Stimulated activated naive CD8-positive, alpha-beta T cell treated with anti-CD3 and anti-CD28 coated beads, Interleukin-15, Interleukin-2, amounts not matched to agents 100 ng/mL and 50 ng/mL, for 24 hours (primary cell): Measurements from ENCODE around the gene RBM44.
A peak's percentile ranks its signal among the peaks of the same experiment; 100 is the strongest.
"Not testable (repeated sequence)": the region's sequence is repeated elsewhere in the genome, so short reads cannot be mapped to it uniquely, and the experiment has no call there.

Experiments
- H3K27ac Mint-ChIP-seq: one replicate; pipeline ENCODE4 v1.8.0; 2021; ENCODE audit warnings: mild to moderate bottlenecking, mixed read lengths
- H3K27me3 Mint-ChIP-seq: one replicate; pipeline ENCODE4 v1.8.0; 2021; ENCODE audit warnings: mixed read lengths
- H3K36me3 Mint-ChIP-seq: one replicate; pipeline ENCODE4 v1.8.0; 2021; ENCODE audit warnings: low read depth, mixed read lengths
- H3K4me1 Mint-ChIP-seq: one replicate; pipeline ENCODE4 v1.8.0; 2021; ENCODE audit warnings: low read depth, mixed read lengths
- H3K4me3 Mint-ChIP-seq: one replicate; pipeline ENCODE4 v1.8.0; 2021; ENCODE audit warnings: mild to moderate bottlenecking, mixed read lengths
- H3K9me3 Mint-ChIP-seq: one replicate; pipeline ENCODE4 v1.8.0; 2021; ENCODE audit warnings: mixed read lengths

Gene RBM44

DNA sequence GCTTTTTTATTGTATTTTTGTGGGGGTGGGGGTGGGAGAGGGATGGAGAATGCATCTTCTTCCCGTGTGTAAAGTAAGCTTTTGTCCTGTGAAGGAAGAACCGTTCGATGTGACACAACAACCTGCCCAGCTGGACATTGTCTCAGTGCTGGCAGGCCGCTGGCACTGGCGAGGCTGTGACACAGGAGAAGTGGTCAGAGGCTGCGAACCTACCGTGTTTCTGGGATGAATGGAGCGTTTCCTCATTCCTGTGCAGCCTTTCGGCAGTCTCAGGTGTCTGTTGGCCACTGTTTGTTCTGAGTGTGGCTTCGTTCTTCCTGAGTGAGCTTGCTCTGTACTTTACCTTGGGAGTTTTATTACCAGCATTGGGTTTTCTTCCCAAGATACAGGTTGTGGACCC, 68.9 kb downstream of the RBM44 start:
- Mint-ChIP-seq H3K9me3 (no peaks in the 10 kb centered on the region), H3K27ac (no peak overlapping the region), H3K36me3 (no peaks in the 10 kb centered on the region), H3K4me3 (no peak overlapping the region), H3K4me1 (peaks cover 12% of the 10 kb centered on the region), H3K27me3 (peaks cover 32% of the 10 kb centered on the region)

DNA sequence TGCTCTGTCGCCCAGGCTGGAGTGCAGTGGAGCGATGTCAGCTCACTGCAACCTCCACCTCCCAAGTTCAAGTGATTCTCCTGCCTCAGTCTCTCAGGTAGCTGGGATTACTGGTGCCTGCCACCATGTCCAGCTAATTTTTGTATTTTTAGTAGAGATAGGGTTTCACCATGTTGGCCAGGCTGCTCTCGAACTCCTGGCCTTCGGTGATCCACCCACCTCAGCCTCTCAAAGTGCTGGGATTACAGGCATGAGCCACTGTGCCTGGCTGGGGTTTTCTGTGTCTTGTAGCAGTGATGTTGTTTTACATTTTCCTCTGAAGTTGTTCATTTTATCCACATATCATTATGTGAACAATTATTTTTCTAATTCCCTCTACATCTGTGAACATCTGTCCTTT, 69.5 kb downstream of the RBM44 start:
- H3K27ac Mint-ChIP-seq, H3K36me3 Mint-ChIP-seq, H3K4me3 Mint-ChIP-seq, H3K9me3 Mint-ChIP-seq: not testable (repeated sequence)
- Mint-ChIP-seq H3K4me1 (peaks cover 12% of the 10 kb centered on the region), H3K27me3 (peaks cover 32% of the 10 kb centered on the region)

- Mint-ChIP-seq H3K27ac (peak overlapping the region; percentile 38), H3K27me3 (peaks cover 32% of the 10 kb centered on the region)
Observed at GRCh38 chr2:237868631-237869342, 70.2 kb downstream of the RBM44 start.

GRCh38 chr2:237869343-237870102, 70.9 kb downstream of the RBM44 start:
- no peak overlapping the region for H3K4me3 Mint-ChIP-seq
- peaks cover 32% of the 10 kb centered on the region for H3K27me3 Mint-ChIP-seq
- H3K36me3 Mint-ChIP-seq: no peaks in the 10 kb centered on the region
- peaks cover 19% of the 10 kb centered on the region for H3K4me1 Mint-ChIP-seq
- no peaks in the 10 kb centered on the region for H3K9me3 Mint-ChIP-seq
- H3K27ac Mint-ChIP-seq: no peak overlapping the region

More at GRCh38 chr2:237868631-237869342, 70.2 kb downstream of the RBM44 start:
- H3K9me3 Mint-ChIP-seq: no peaks in the 10 kb centered on the region
- no peaks in the 10 kb centered on the region for H3K36me3 Mint-ChIP-seq
- no peak overlapping the region for H3K4me3 Mint-ChIP-seq
- H3K4me1 Mint-ChIP-seq: peaks cover 18% of the 10 kb centered on the region

DNA sequence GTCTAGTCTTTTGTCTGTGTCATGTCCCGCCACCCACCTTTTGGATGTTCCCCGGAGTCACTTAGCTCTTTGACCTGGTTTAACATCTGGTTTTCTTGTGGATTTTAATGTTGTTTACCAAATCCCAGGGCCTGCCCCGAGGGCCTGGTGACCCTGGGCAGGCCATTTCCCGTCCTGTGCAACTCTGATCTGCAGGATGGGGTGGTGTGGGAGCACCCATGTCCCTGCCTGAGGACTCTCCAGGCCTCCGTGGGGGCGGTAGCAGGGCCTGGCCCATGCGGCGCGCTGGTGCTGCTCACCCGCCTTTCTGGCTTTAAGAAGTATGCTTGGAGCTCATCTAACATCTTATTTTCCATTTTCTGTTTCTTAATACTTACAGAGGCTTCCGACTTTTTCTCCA, 71.5 kb downstream of the RBM44 start:
- Mint-ChIP-seq H3K27me3 (peaks cover 32% of the 10 kb centered on the region), H3K36me3 (no peaks in the 10 kb centered on the region), H3K4me1 (peaks cover 19% of the 10 kb centered on the region), H3K9me3 (no peaks in the 10 kb centered on the region), H3K27ac (peak overlapping the region; percentile 5), H3K4me3 (no peak overlapping the region)

DNA sequence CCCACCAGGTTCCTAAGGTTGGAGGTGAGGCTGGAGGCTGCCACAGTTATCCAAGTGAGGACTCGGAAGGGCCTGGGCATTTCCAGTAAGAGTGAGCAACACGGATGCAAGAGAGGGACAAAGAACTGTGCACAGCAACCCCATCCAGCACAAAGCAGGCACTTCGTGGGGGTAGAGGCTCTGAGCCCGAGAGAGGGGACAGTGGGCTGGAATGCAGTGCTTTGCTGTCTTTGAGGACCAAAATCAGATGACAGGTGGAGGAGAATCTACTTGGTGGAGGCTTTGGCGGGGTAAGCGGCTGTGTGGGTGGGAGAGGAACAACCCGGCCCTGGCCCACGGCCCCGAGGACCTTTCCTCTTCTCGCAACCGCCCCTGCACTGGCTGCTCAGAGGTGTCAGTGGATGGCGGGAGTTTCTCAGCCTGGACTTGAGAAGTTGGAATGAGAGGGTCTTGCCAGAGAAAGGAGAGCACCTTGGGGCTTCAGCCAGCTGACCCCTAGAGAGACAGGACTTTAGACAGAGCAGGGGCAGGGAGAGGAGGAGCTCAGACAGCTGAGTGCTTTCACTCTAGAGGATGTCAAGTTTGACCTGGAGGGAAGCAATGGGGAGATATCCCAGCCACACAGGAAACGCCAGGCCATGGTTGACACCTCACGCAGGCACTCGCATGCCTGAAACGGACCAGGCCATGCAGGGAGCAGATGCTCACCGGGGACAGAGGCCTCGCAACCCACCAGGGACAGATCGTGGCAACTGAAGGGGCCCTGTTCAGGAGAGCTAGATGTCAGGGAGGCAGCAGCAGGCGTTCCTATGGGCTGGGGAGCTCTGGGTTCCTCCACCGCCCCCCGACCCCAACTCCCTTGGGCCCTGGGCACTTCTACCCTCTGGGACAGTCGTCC, 72.4 kb downstream of the RBM44 start:
- Mint-ChIP-seq H3K4me3 (no peak overlapping the region), H3K27ac (no peak overlapping the region)

GRCh38 chr2:237872178-237872887, 73.8 kb downstream of the RBM44 start:
- H3K4me3 Mint-ChIP-seq: no peak overlapping the region
- no peak overlapping the region for H3K27ac Mint-ChIP-seq
- peaks cover 19% of the 10 kb centered on the region for H3K4me1 Mint-ChIP-seq
- no peaks in the 10 kb centered on the region for H3K9me3 Mint-ChIP-seq
- peaks cover 32% of the 10 kb centered on the region for H3K27me3 Mint-ChIP-seq
- no peaks in the 10 kb centered on the region for H3K36me3 Mint-ChIP-seq

More for the DNA sequence above, 72.4 kb downstream of the RBM44 start:
- Mint-ChIP-seq H3K9me3 (no peaks in the 10 kb centered on the region), H3K4me1 (peaks cover 19% of the 10 kb centered on the region), H3K36me3 (no peaks in the 10 kb centered on the region), H3K27me3 (peaks cover 32% of the 10 kb centered on the region)

- H3K36me3 Mint-ChIP-seq: no peaks in the 10 kb centered on the region
- no peak overlapping the region for H3K4me3 Mint-ChIP-seq
- H3K4me1 Mint-ChIP-seq: peaks cover 17% of the 10 kb centered on the region
- peaks cover 26% of the 10 kb centered on the region for H3K27me3 Mint-ChIP-seq
- no peaks in the 10 kb centered on the region for H3K9me3 Mint-ChIP-seq
- H3K27ac Mint-ChIP-seq: no peak overlapping the region
Observed at GRCh38 chr2:237873421-237873831, 74.8 kb downstream of the RBM44 start.

GRCh38 chr2:237873897-237874551, 75.4 kb downstream of the RBM44 start:
- Mint-ChIP-seq H3K36me3 (no peaks in the 10 kb centered on the region), H3K27ac (no peak overlapping the region), H3K27me3 (peaks cover 20% of the 10 kb centered on the region), H3K9me3 (no peaks in the 10 kb centered on the region), H3K4me3 (no peak overlapping the region), H3K4me1 (peaks cover 11% of the 10 kb centered on the region)

DNA sequence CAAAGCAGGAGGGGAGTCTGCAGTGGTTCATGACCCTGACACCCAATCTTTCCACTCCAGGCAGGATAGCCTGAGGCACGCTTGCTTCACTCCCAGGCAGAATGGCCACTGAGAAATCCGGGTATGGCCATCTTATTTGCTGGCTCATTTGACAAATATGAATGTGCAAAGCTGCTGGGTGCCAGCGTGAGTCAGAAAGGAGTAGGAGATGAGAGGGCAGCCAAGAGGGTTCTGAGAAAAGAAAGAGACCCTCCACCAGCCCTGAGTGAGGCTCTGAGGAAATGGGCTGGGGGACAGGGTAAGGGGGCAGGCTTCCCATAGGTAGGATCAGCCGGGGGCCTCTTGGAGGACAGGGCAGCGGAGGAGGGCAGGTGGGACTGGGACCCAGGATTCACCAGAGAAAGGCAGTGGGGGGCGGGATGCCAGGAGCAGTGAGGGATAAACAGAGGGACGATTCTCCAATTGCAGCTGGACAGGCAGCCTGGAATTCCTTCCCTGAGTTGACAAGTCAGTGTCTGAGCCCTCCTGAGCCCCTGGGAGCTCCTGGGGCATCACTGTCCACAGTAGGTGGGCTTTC, 76.1 kb downstream of the RBM44 start:
- Mint-ChIP-seq H3K4me1 (peaks cover 7% of the 10 kb centered on the region), H3K36me3 (no peaks in the 10 kb centered on the region), H3K4me3 (no peak overlapping the region), H3K9me3 (no peaks in the 10 kb centered on the region), H3K27ac (no peak overlapping the region), H3K27me3 (peaks cover 13% of the 10 kb centered on the region)

GRCh38 chr2:237875256-237876060, 76.9 kb downstream of the RBM44 start:
- H3K4me3 Mint-ChIP-seq: no peak overlapping the region
- no peak overlapping the region for H3K27ac Mint-ChIP-seq
- H3K27me3 Mint-ChIP-seq: peaks cover 9% of the 10 kb centered on the region
- peaks cover 7% of the 10 kb centered on the region for H3K4me1 Mint-ChIP-seq
- H3K36me3 Mint-ChIP-seq: no peaks in the 10 kb centered on the region
- H3K9me3 Mint-ChIP-seq: no peaks in the 10 kb centered on the region

DNA sequence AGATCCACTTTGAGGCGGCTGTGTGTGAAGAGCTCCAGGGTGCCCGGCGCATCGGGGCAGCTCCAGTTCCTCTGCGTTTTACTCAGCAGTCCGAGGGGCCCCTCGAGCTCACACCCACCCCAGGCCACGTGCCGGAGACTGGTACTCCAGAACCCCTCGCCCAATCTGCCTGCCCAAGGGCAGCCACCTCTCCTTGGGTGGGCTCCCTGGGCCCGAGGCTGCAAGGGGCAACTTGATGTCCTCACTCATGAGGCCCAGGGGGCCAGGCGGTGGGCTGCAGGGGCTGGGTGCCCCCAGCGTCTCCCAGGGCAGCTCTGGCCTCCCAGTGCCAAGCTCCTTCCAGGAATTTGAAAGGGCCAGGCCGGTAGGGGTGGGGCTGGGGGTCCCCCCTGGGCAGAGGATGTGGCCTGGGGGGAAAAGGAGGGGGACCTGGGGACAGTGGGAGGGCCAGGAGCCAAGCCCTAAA, 77.5 kb downstream of the RBM44 start:
- H3K4me1 Mint-ChIP-seq: peaks cover 7% of the 10 kb centered on the region
- no peak overlapping the region for H3K27ac Mint-ChIP-seq
- no peaks in the 10 kb centered on the region for H3K9me3 Mint-ChIP-seq
- no peak overlapping the region for H3K4me3 Mint-ChIP-seq
- peaks cover 6% of the 10 kb centered on the region for H3K27me3 Mint-ChIP-seq
- no peaks in the 10 kb centered on the region for H3K36me3 Mint-ChIP-seq

- Mint-ChIP-seq H3K4me1 (peaks cover 7% of the 10 kb centered on the region), H3K4me3 (no peak overlapping the region), H3K27ac (no peak overlapping the region), H3K36me3 (no peaks in the 10 kb centered on the region), H3K9me3 (no peaks in the 10 kb centered on the region), H3K27me3 (peaks cover 3% of the 10 kb centered on the region)
Observed at GRCh38 chr2:237876532-237876931, 78.0 kb downstream of the RBM44 start.
